Right lobe of liver (tissue), 6 donors: ENCODE data around the gene TGFBR1. TPM values are rescaled to one million over a fixed set of nuclear protein-coding genes. Genes with fewer than 3 reads are reported as not detected.

Source experiments
- ATAC-seq, 4 donors: fragments of 200-7000 bp; cut with Tn5 transposase; one replicate each; pipeline ENCODE4 v1.9.1; 2020; ENCODE audit warnings: mild to moderate bottlenecking in 4 of 4, moderate library complexity in 4 of 4
- DNase-seq, 3 donors: peaks; one replicate each; pipeline ENCODE4 v3.0.0-alpha.2; 2020
- H3K27ac ChIP-seq, 3 donors: fragments of 200-600 bp; one replicate each; pipeline ENCODE4 v1.8.0; 2022
- H3K27me3 ChIP-seq, 2 donors: fragments of 200-600 bp; one replicate each; pipeline ENCODE4 v1.8.0; 2022
- H3K36me3 ChIP-seq, 4 donors: fragments of 200-600 bp; sonication (generic) in 1 of 4; one replicate each; pipeline versions ENCODE4 v1.5.1 to v1.8.0; 2017 to 2022; ENCODE audit warnings: control low read depth in 1 of 4
- H3K4me1 ChIP-seq, 4 donors: fragments of 200-600 bp; sonication (generic) in 1 of 4; one replicate each; pipeline versions ENCODE4 v1.5.1 to v1.8.0; 2017 to 2022; ENCODE audit warnings: control low read depth in 1 of 4
- H3K4me3 ChIP-seq, 3 donors: fragments of 200-600 bp; one replicate each; pipeline ENCODE4 v1.8.0; 2022
- H3K9me3 ChIP-seq, 4 donors: fragments of 200-600 bp; sonication (generic) in 1 of 4; one replicate each; pipeline versions ENCODE4 v1.5.1 to v1.8.0; 2017 to 2022; ENCODE audit warnings: control low read depth in 1 of 4
- POLR2A ChIP-seq: fragments of 450-650 bp; IDR thresholded peaks from one replicate; pipeline ENCODE4 v1.6.1; 2017; ENCODE audit warnings: antibody characterized with exemption, mild to moderate bottlenecking
- WGBS: methylation state at CpG from one replicate; pipeline ENCODE4 v1.1.6; 2018; ENCODE audit warnings: low coverage, low lambda C conversion rate; ENCODE audit not compliant: insufficient coverage; ENCODE audit errors: missing lambda C conversion rate; 5-methylcytosine and 5-hydroxymethylcytosine counted together
- intact Hi-C, 2 donors: fragments of 100-400 bp; cut with DNase I; formaldehyde crosslinking; loops; one replicate each; pipeline versions ENCODE4 v1.11.2 to v1.14.1; 2022
- long read RNA-seq: library from polyadenylated mRNA; unstranded; transcript quantifications from one replicate; pipeline ENCODE4 v2.0.0, GENCODE V29; 2019
- total RNA-seq, 6 experiments: library from RNA; depleted of rRNA in 2 of 6; stranded (reverse); fragments of >200 nt in 2 of 6; fragmentation: NEBNext Ultra II Directional in 3 of 6; extraction: Animal tissue kit (Norgen Biotek cat#: 25700) in 3 of 6; gene quantifications; one replicate each; pipeline versions ENCODE4 v1.1.0 to v1.2.4, GENCODE V29; 2016 to 2023
- TF ChIP-seq, protein P1 (sequence below), 4 donors: fragments of 200-600 bp in 3 of 4; fragments of 450-650 bp in 1 of 4; IDR thresholded peaks; one replicate each; pipeline versions ENCODE4 v1.5.1 to v1.8.0; 2016 to 2022; ENCODE audit warnings: antibody characterized with exemption in 4 of 4, mild to moderate bottlenecking in 2 of 4
- donor health status: DM: no; HTN: yes; CAD: no.
- donor health status: DM: no; HTN: no; CAD: no.
- donor health status: DM: no; HTN: no; CAD: no.
- donor health status: DM: no; HTN: yes; CAD: no.
- donor health status: DM: no; HTN: yes; CAD: no.

TGFBR1 gene
- 10 to 100 TPM in 5 of 6 experiments, 1 to 10 TPM in 1; 9.6 to 26.4 (median 13.4) TPM for total RNA-seq
- long read RNA-seq = 0 reads

DNA sequence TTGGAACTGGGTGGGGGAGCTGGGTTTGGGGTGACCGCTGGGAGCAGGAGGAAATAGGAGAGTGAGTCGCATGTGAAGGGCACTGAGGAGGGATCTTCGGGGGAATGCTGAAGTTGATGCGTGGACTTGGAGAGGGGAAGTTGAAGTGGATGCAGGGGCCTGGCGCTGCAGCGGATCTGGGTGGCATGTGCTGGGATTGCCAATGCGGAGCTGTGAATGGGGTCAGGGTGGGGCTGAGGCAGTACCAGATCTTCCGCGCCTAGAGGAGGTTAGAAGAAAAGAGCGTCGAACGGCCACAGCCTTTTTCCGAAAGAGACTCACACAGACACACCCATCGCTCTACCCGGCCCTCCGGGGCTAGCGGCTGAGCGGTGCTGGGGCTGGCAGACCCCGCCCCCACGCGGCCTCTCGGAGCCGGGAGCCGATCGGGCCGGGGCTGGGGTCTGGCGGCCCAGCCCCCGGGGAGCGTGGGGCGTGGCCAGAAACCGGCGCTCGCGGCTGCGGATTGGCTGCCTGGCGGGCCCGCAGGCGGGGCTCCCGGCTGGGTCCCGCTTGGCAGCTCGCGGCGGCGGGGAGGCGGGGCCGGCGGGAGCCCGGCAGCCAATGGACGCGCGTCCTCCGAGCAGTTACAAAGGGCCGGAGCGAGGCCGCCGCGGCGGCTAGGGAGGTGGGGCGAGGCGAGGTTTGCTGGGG is at the start of gene TGFBR1:
TSS of gene TGFBR1 (plus strand) at position 655 of the 693 bp plus-strand sequence. CDS start 93 bp downstream, outside the sequence.
- TF ChIP-seq, protein P1, sequence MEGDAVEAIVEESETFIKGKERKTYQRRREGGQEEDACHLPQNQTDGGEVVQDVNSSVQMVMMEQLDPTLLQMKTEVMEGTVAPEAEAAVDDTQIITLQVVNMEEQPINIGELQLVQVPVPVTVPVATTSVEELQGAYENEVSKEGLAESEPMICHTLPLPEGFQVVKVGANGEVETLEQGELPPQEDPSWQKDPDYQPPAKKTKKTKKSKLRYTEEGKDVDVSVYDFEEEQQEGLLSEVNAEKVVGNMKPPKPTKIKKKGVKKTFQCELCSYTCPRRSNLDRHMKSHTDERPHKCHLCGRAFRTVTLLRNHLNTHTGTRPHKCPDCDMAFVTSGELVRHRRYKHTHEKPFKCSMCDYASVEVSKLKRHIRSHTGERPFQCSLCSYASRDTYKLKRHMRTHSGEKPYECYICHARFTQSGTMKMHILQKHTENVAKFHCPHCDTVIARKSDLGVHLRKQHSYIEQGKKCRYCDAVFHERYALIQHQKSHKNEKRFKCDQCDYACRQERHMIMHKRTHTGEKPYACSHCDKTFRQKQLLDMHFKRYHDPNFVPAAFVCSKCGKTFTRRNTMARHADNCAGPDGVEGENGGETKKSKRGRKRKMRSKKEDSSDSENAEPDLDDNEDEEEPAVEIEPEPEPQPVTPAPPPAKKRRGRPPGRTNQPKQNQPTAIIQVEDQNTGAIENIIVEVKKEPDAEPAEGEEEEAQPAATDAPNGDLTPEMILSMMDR (IDR thresholded peaks at IDR 0.05) = peak in 1 of 4 donors; percentile 4
- peak; percentile 80 for TF ChIP-seq POLR2A
- DNase-seq (peak; percentile 96), ATAC-seq (peak; percentile 87 to 94 (median 92))
- Histone ChIP-seq H3K27me3 (no peaks in the 10 kb centered on the region), H3K4me1 (peaks cover 0 to 14% (median 0%) of the 10 kb centered on the region in 4 donors), H3K36me3 (no peaks in the 10 kb centered on the region), H3K4me3 (peak within 1 kb of the TSS; percentile 77 to 87 (median 79)), H3K9me3 (no peaks in the 10 kb centered on the region), H3K27ac (peak within 1 kb of the TSS; percentile 57 to 86 (median 79))
- intact Hi-C loops = no loop called here
- WGBS = 6% methylated on average over 10 of the region's 60 CpGs

DNA sequence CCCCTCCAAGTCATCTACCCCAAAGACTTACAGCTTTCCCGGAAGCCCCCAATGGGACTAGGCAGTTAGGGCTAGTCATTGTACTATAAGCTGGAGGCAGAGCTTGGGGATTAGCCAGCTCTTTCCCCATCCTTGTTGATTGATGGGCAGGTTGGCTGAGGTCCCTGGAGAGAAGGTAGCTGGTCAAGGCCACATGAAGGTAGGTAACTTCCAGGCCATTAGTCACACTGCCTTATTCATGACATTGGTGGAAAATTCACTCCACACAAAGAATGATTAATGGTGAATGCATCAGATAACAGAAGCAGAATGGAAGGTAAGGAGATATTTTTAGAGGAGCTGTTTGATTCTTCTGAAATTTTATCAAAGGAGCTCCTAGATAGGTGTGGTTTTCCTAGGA is 49.5 kb upstream of the TGFBR1 start:
- no peaks in the 10 kb centered on the region for H3K27me3 ChIP-seq
- DNase-seq = peak in 2 of 3 donors; percentile 43 to 62
- peak in 3 of 4 donors; percentile 38 to 73 (median 61) for ATAC-seq
- H3K36me3 ChIP-seq = no peaks in the 10 kb centered on the region
- peaks cover 0 to 3% (median 0%) of the 10 kb centered on the region in 4 donors for H3K4me1 ChIP-seq
- TF ChIP-seq, protein P1 (IDR thresholded peaks at IDR 0.05) = no peak
- TF ChIP-seq POLR2A = no peak
- H3K9me3 ChIP-seq = no peaks in the 10 kb centered on the region
- H3K4me3 ChIP-seq = no peak overlapping the region
- no CpG with 5 or more reads among the region's 1 CpG for WGBS
- no peak overlapping the region for H3K27ac ChIP-seq
- intact Hi-C loops = no loop called here

DNA sequence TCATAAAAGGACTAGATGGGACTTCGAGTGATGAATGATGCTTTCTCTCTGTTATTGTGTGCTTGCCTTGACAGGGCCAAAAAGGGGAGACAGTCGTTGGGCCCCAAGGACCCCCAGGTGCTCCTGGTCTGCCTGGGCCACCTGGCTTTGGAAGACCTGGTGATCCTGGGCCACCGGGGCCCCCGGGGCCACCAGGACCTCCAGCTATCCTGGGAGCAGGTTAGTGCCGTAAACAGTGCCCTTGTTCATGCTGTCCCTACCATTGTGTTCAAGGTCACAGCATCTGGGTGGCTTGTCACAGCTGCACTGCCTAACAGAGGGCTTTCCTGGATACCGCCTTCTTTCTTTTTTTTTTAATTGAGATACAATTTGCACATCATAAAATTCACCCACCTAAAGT is 48.7 kb upstream of the TGFBR1 start:
- Histone ChIP-seq H3K36me3 (no peaks in the 10 kb centered on the region), H3K4me3 (no peak overlapping the region), H3K27me3 (no peaks in the 10 kb centered on the region), H3K4me1 (peaks cover 0 to 3% (median 0%) of the 10 kb centered on the region in 4 donors), H3K9me3 (no peaks in the 10 kb centered on the region), H3K27ac (no peak overlapping the region)
- no peak for ATAC-seq
- no peak for DNase-seq
- TF ChIP-seq, protein P1 (IDR thresholded peaks at IDR 0.05) = no peak
- no peak for TF ChIP-seq POLR2A
- WGBS = 100% methylated on average over 1 of the region's 6 CpGs
- intact Hi-C loops = no loop called here

DNA sequence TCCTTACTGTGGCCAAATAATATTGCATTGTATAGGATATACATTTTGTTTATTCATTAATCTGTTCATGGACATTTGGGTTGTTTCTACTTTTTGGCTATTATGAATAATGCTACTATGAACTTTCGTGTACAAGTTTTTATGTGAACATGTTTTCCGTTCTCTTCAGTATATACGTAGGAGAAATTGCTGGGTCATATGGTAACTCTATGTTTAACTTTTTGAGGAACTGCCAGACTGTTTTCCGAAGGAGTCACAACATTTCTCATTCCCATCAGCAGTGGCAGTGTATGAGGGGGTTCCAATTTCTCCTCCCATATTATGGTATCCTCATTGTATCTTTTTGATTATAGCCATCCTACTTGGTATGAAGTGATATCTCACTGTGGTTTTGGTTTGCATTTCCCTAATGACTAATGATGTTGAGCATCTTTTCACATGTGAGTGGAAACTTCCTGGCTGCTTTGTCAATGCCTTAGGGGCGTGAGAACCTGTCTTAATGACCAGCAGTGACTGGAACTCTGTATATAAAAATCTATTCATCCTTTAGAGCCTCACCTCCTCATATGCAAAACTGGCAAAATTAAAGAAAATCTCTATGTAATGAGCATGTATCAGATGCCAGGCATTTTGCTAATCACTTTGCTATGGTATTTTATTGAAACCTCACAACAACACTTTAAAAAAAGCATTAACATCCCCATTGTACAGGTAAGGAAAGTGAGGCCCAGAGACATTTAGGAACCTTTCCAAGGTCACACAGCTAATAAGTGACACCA is 47.8 kb upstream of the TGFBR1 start:
- Histone ChIP-seq H3K27ac (no peak overlapping the region), H3K4me1 (peaks cover 0 to 3% (median 0%) of the 10 kb centered on the region in 4 donors), H3K9me3 (no peaks in the 10 kb centered on the region), H3K4me3 (no peak overlapping the region), H3K36me3 (no peaks in the 10 kb centered on the region), H3K27me3 (no peaks in the 10 kb centered on the region)
- no peak for TF ChIP-seq POLR2A
- TF ChIP-seq, protein P1 (IDR thresholded peaks at IDR 0.05) = no peak
- no peak for DNase-seq
- ATAC-seq = peak in 1 of 4 donors; percentile 5
- intact Hi-C loops = no loop called here
- WGBS = 49% methylated on average over 5 of the region's 5 CpGs
